SU-DHL-6 (cell line): Measurements from ENCODE around the gene PLXDC2.

Experiments used
- EZH2phosphoT487 ChIP-seq: fragments of 200-600 bp; sonication (generic), shearing (Covaris generic); conservative IDR thresholded peaks from 2 replicates; pipeline ENCODE4 v1.6.1; 2018; ENCODE audit warnings: mild to moderate bottlenecking, antibody characterized with exemption, low read length, moderate library complexity, mixed read lengths
- TF ChIP-seq, protein P1 (sequence below): fragments of 200-600 bp; sonication (generic); IDR thresholded peaks from one replicate; pipeline ENCODE4 v1.5.1; 2017; ENCODE audit warnings: antibody characterized with exemption, mild to moderate bottlenecking, low read length, moderate library complexity; ENCODE audit not compliant: insufficient read depth, poor library complexity, severe bottlenecking

DNA sequence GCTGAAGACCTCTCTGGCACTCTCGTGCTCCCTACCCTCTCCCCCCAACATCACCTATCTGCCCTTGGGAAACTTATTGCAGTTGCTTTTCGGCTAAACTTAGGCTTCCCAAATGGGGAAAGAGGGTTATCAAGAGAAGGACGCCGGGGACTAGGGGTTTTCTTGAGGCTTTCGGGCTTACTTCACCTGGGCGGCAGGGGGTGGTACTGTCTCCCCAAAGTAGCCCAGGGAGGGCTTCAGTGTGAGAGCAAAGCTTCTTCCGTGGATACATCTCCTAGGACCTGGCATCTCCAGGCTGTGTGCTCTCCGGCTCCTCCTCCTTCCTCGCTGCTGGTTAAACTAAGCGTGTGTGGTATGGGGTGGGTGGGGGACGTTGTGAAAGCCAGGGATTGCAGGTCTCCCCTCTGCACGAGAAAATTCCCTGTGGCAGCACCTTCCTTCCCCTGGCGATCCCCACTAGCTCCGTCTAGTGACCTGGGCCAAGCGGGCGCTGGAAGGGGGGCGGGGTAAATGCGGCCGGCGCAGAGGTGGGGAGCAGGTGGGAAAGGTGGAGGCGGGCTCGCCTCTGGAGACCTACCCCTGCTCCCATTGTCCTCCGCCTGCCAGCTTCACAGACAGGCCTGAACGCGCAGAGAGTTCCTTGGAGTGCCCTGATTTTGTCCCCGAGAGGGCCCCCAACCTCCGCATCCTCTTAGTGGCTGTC lies 1.1 kb downstream of the PLXDC2 start:
- TF ChIP-seq, protein P1, sequence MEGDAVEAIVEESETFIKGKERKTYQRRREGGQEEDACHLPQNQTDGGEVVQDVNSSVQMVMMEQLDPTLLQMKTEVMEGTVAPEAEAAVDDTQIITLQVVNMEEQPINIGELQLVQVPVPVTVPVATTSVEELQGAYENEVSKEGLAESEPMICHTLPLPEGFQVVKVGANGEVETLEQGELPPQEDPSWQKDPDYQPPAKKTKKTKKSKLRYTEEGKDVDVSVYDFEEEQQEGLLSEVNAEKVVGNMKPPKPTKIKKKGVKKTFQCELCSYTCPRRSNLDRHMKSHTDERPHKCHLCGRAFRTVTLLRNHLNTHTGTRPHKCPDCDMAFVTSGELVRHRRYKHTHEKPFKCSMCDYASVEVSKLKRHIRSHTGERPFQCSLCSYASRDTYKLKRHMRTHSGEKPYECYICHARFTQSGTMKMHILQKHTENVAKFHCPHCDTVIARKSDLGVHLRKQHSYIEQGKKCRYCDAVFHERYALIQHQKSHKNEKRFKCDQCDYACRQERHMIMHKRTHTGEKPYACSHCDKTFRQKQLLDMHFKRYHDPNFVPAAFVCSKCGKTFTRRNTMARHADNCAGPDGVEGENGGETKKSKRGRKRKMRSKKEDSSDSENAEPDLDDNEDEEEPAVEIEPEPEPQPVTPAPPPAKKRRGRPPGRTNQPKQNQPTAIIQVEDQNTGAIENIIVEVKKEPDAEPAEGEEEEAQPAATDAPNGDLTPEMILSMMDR = no peak
- no peak for TF ChIP-seq EZH2phosphoT487
